GM10266 (cell line): ENCODE data around the gene KRT8.

ENCODE experiments used
- DNase-seq: peaks from one replicate; pipeline ENCODE4 v3.0.0; 2012; ENCODE audit errors: extremely low spot score
- CTCF ChIP-seq: IDR thresholded peaks from 2 replicates; pipeline ENCODE4 v1.5.1; 2012; ENCODE audit warnings: mild to moderate bottlenecking, low read depth; ENCODE audit not compliant: control insufficient read depth, insufficient read depth; ENCODE audit errors: missing control alignments

The KRT8 gene

GRCh38 chr12:52914576-52915121 is 9.8 kb upstream of the KRT8 start:
- DNase-seq: no peak
- TF ChIP-seq CTCF: no peak

- no peak for TF ChIP-seq CTCF
- DNase-seq: no peak
Measured at GRCh38 chr12:52913431-52913821, 8.6 kb upstream of the KRT8 start.

DNA sequence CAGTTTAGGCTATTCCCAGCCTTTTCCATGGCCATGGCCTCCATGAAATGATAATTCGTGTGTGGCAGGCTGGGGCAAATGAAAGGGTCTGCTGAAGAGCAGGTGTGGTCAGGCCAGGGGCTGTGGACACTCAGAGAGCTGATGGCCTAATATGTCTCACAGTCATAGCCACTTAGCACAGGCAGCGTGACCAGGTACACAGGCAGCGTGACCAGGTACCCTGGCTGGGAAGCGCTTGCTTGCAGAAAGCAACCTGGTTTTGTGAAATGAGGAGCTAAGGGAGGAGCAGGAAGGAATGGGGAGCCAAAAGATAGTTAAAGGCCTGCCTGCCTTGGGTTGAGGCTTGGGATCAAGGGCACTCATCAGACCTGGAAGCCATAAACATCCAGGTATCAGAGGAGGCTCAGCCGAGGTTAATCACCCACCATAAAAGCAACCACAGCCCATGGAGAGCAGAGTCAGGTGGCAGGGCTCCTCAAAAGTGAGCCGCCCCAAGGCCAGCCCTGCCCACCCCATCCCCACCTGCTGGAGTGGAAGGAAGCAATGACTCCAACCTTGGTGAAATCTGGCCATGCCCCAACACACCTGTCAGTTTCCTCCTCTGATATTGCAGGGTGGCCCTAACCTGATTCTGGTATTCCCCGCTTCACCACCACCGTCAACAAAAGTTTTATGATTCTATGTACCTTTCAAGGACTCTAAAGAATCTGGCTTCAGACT is 8.0 kb upstream of the KRT8 start:
- DNase-seq: no peak
- TF ChIP-seq CTCF: no peak

DNA sequence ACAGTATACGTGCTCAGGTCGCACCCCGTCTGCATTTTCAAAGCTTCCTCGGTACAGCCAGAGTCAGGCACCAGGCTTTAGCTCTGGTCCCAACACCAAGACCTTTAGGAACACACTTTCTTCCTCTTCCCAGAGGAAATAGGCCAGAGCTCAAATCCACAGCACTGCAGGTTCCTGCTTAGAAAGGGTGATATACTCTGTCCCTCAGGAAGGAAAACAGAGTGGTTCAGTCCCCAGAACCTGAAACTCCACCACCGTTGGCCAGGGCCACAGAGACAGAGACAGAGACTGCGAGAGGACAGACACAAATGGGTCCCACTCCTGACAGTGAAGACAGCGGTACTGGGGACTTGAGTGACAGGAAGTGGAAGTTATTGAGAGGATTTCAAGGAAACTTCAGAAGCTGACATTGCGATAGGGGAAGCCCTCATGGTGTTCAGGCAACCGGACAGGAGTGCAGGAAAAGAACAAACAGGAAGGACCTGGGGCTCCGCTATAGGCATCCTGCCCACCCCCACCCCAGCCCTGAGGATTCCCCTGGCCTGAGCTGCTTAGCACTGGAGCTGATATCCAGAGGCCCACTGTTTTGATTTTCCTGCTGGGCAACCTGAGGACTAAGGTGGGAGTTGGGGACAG is 5.5 kb upstream of the KRT8 start:
- no peak for DNase-seq
- TF ChIP-seq CTCF: no peak

GRCh38 chr12:52909796-52910195 is 4.9 kb upstream of the KRT8 start:
- no peak for DNase-seq
- TF ChIP-seq CTCF: no peak

GRCh38 chr12:52909331-52909730 is 4.5 kb upstream of the KRT8 start:
- TF ChIP-seq CTCF: no peak
- DNase-seq: no peak
